PFSK-1 (cell line): ENCODE measurements around the gene TTLL12.

ENCODE experiments used
- FOXP2 ChIP-seq: optimal IDR thresholded peaks from 2 replicates; pipeline ENCODE3; 2011; ENCODE audit warnings: borderline replicate concordance, control low read depth, inconsistent platforms; ENCODE audit not compliant: insufficient read depth; ENCODE audit errors: extremely low read length, extremely low read depth
- POLR2AphosphoS5 ChIP-seq: IDR thresholded peaks from 2 replicates; pipeline ENCODE4 v1.6.1; 2012; ENCODE audit warnings: low read depth, mild to moderate bottlenecking, control low read depth, low read length, moderate library complexity
- REST ChIP-seq, 2 experiments: IDR thresholded peaks; 2 replicates each; pipeline versions ENCODE4 v1.6.1 to v1.8.0; 2011 to 2012; ENCODE audit warnings: low read depth in 2 of 2, low read length in 2 of 2, control low read depth in 1 of 2, inconsistent platforms in 1 of 2, mild to moderate bottlenecking in 1 of 2, moderate library complexity in 1 of 2; ENCODE audit not compliant: insufficient read depth in 1 of 2
- SIN3A ChIP-seq: IDR thresholded peaks from 2 replicates; pipeline ENCODE4 v1.6.1; 2012; ENCODE audit warnings: mild to moderate bottlenecking, low read length, moderate library complexity, borderline replicate concordance; ENCODE audit not compliant: insufficient read depth
- TAF1 ChIP-seq: IDR thresholded peaks from 2 replicates; pipeline ENCODE4 v1.6.1; 2012; ENCODE audit warnings: low read length, control low read depth, borderline replicate concordance; ENCODE audit not compliant: insufficient read depth

The TTLL12 gene

DNA sequence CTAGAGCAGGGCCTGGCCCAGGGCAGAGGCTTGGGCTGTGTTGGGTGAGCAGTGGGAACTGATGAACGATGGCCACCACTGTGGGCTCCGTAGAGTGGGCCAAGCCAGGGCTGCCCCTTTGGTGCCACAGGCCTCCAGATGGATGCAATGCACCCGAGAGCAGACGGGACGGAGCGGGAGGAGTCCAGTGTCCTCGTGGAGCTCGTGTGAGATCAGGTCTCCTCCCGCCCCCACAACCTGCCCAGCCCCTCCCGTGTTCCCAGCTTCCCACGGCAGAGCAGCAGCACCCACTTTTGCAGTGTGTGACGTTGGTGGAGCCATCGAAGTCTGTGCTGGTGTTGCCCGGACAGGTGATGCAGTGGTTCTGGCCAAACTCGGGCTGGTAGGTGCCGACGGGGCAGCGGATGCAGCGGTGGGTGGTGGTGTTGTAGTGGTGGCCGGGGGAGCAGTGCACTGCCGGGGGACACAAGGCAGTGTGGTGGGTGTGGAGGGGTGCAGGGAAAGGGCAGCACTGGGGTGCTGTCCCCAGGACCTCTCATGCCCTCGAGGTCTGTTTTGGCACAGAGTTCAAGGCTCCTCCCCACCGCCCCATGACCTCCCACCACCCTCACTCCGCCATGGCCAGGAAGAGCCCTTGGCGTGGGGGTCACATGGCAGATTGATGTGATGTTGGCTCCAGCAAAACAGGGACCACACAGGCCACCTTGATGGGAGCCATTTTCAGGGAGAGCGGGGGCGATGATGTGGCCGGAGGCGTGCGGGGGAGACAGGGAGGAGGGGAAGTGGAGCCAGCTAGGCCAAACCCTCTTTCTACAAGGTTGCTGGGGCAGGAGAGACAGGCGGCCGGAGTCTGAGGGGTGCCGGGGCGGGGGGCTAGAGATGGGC, 23.9 kb upstream of the TTLL12 start:
- TF ChIP-seq REST (IDR thresholded peaks at IDR 0.05; ENCODE audit: insufficient read depth in 1 of 2, low read depth in 2 of 2, low read length in 2 of 2) (no peak), TAF1 (no peak)

GRCh38 chr22:43209971-43210370, 23.0 kb upstream of the TTLL12 start:
- TF ChIP-seq TAF1, result no peak
- TF ChIP-seq POLR2AphosphoS5, result no peak
- no peak for TF ChIP-seq SIN3A
- no peak for TF ChIP-seq REST (IDR thresholded peaks at IDR 0.05; ENCODE audit: insufficient read depth in 1 of 2, low read depth in 2 of 2, low read length in 2 of 2)

GRCh38 chr22:43209523-43209890, 22.6 kb upstream of the TTLL12 start:
- TF ChIP-seq REST (IDR thresholded peaks at IDR 0.05; ENCODE audit: insufficient read depth in 1 of 2, low read depth in 2 of 2, low read length in 2 of 2) (no peak), POLR2AphosphoS5 (no peak), TAF1 (no peak), FOXP2 (no peak), SIN3A (no peak)

GRCh38 chr22:43208703-43209522, 22.0 kb upstream of the TTLL12 start:
- TF ChIP-seq TAF1, result no peak
- TF ChIP-seq POLR2AphosphoS5, result no peak
- TF ChIP-seq FOXP2, result no peak
- no peak for TF ChIP-seq REST (IDR thresholded peaks at IDR 0.05; ENCODE audit: insufficient read depth in 1 of 2, low read depth in 2 of 2, low read length in 2 of 2)
- no peak for TF ChIP-seq SIN3A
